Breast epithelium (tissue), 3 donors: ENCODE results near the gene UBIAD1.

Experiments used
- POLR2A ChIP-seq: fragments of 450-650 bp; IDR thresholded peaks from one replicate; pipeline ENCODE4 v1.6.1; 2016; ENCODE audit warnings: antibody characterized with exemption, mild to moderate bottlenecking, moderate library complexity
- POLR2AphosphoS5 ChIP-seq, 3 donors: sonication (generic); formaldehyde crosslinking; IDR thresholded peaks; one replicate each; pipeline ENCODE4 v1.6.1; 2017; ENCODE audit warnings: antibody characterized with exemption in 3 of 3
- TF ChIP-seq, protein P1 (sequence below), 3 donors: fragments of 450-650 bp; IDR thresholded peaks; one replicate each; pipeline ENCODE4 v1.5.1; 2016 to 2017; ENCODE audit warnings: antibody characterized with exemption in 3 of 3, mild to moderate bottlenecking in 3 of 3, moderate library complexity in 3 of 3

DNA sequence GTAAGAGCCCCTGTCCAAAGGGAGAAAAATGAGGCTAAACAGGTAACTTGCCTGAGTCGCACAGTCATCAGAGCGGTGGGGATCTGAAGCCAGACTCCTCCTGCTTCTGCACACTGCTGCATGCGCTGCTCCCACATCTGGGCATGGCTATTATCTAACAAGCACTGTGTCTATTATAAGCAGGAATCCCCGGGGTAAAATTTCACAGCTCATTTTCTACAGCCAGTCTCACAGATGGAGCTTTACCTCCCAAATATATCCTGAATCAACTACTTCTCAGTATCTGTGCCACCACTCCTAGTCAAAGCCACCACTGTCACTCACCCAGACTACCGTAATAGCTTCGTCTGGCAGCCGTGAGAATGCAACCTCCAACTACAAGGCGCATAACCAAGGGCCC, 20.5 kb upstream of the UBIAD1 start:
- TF ChIP-seq, protein P1, sequence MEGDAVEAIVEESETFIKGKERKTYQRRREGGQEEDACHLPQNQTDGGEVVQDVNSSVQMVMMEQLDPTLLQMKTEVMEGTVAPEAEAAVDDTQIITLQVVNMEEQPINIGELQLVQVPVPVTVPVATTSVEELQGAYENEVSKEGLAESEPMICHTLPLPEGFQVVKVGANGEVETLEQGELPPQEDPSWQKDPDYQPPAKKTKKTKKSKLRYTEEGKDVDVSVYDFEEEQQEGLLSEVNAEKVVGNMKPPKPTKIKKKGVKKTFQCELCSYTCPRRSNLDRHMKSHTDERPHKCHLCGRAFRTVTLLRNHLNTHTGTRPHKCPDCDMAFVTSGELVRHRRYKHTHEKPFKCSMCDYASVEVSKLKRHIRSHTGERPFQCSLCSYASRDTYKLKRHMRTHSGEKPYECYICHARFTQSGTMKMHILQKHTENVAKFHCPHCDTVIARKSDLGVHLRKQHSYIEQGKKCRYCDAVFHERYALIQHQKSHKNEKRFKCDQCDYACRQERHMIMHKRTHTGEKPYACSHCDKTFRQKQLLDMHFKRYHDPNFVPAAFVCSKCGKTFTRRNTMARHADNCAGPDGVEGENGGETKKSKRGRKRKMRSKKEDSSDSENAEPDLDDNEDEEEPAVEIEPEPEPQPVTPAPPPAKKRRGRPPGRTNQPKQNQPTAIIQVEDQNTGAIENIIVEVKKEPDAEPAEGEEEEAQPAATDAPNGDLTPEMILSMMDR (IDR thresholded peaks at IDR 0.05), result no peak
- TF ChIP-seq POLR2A (no peak), POLR2AphosphoS5 (IDR thresholded peaks at IDR 0.05) (no peak)
